22Rv1 (cell line): ENCODE results near the gene AKAP6.

ENCODE experiments used
- ZFX ChIP-seq: fragments of 450-650 bp; IDR thresholded peaks from 2 replicates; pipeline ENCODE4 v1.6.1; 2017; ENCODE audit warnings: antibody characterized with exemption, borderline replicate concordance
- TF ChIP-seq, protein P1 (sequence below): fragments of 450-650 bp; IDR thresholded peaks from 2 replicates; pipeline ENCODE4 v1.5.1; 2017; ENCODE audit warnings: mild to moderate bottlenecking

GRCh38 chr14:32603992-32604565, 275.0 kb downstream of the AKAP6 start:
- TF ChIP-seq, protein P1, sequence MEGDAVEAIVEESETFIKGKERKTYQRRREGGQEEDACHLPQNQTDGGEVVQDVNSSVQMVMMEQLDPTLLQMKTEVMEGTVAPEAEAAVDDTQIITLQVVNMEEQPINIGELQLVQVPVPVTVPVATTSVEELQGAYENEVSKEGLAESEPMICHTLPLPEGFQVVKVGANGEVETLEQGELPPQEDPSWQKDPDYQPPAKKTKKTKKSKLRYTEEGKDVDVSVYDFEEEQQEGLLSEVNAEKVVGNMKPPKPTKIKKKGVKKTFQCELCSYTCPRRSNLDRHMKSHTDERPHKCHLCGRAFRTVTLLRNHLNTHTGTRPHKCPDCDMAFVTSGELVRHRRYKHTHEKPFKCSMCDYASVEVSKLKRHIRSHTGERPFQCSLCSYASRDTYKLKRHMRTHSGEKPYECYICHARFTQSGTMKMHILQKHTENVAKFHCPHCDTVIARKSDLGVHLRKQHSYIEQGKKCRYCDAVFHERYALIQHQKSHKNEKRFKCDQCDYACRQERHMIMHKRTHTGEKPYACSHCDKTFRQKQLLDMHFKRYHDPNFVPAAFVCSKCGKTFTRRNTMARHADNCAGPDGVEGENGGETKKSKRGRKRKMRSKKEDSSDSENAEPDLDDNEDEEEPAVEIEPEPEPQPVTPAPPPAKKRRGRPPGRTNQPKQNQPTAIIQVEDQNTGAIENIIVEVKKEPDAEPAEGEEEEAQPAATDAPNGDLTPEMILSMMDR, result no peak
- TF ChIP-seq ZFX, result no peak
